Stimulated activated CD4-positive, alpha-beta T cell treated with anti-CD3 and anti-CD28 coated beads, Interleukin-15, amount 100 ng/mL, for 48 hours (primary cell): ENCODE data around the gene CDY2A.
"Not testable (repeated sequence)": the region's sequence is repeated elsewhere in the genome, so short reads cannot be mapped to it uniquely, and the experiment has no call there.

Source experiments
- DNase-seq, 2 donors: peaks; one replicate each; pipeline ENCODE4 v3.0.0-alpha.2; 2020; ENCODE audit warnings: low read depth in 2 of 2

The CDY2A gene, protein sequence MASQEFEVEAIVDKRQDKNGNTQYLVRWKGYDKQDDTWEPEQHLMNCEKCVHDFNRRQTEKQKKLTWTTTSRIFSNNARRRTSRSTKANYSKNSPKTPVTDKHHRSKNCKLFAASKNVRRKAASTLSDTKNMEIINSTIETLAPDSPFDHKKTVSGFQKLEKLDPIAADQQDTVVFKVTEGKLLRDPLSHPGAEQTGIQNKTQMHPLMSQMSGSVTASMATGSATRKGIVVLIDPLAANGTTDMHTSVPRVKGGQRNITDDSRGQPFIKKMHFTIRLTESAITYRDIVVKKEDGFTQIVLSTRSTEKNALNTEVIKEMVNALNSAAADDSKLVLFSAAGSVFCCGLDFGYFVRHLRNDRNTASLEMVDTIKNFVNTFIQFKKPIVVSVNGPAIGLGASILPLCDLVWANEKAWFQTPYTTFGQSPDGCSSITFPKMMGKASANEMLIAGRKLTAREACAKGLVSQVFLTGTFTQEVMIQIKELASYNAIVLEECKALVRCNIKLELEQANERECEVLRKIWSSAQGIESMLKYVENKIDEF

DNA sequence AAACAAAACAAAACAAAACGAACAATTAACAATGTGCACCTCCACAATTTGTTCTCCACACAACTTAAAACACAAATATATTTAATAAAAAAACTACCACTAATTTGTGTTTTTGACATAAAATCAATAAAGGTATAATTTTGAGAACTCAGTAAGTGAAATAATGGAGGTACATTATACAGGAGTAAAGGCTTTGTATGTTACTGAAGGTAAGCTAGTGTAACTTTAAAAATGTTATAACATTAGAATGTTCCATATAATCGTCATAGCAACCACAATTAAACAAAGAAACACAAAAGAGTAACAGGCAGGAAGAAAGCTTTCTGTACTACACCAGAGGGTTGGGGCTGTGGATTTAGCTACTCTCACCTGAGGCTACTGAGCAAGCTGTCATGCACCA lies at the start of gene CDY2A:
Gene CDY2A (plus strand): TSS at position 301 of the 400 bp plus-strand sequence. CDS start 328 bp downstream, outside the sequence.
- not testable (repeated sequence) for DNase-seq

DNA sequence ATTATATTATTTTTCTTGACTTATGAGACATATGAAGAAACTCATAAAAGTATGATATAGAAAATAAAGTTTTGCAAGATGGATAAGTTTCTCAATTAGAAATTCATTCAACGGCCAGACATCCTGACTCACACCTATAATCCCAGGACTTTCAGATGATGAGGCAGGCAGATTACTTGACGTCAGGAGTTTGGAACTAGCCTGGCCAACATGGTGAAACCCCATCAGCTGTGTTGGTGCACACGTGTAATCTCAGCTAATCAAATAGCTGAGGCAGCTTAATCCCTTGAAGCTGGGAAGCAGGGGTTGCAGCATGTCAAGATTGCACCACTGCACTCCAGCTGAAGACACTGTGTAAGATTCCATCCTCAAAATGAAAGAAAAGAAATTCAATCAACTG lies 28.0 kb upstream of the CDY2A start:
- DNase-seq = not testable (repeated sequence)

DNA sequence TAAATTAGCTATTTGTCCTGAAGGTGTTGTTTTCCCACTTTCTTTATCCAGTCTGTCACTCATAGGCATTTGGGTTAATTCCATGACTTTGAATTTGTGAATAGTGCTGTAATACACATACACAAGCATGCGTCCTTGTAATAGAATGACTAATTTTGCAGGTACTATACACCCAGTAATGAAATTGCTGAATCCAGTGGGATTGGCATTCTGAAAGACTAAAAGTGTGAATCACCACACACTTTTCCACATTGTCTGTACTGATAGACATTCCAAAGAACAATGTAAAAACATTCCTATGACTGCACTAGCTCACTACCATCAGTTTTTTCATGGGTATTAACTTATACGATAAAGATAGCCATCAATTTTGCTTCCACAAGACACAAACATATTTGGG lies 27.3 kb upstream of the CDY2A start:
- not testable (repeated sequence) for DNase-seq

DNA sequence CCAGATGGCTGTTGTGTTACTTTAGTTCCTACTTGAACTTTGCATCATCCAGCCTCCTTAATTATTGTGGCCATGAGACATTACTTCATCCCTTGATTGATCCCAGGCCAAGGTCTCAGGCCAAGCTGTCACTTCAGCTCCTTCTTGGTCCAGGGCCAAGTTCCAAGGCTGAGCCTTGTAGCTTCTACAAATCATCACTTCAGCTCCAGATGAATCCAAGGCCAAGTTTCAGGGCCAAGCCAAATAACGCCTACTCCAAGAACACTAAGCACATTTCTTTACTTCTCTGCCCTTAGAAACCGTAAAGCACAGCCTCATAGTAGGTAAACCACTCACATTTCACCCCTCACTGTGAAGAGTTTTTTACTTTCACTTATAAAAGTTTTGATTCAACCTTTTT lies 1.7 kb upstream of the CDY2A start:
- not testable (repeated sequence) for DNase-seq

DNA sequence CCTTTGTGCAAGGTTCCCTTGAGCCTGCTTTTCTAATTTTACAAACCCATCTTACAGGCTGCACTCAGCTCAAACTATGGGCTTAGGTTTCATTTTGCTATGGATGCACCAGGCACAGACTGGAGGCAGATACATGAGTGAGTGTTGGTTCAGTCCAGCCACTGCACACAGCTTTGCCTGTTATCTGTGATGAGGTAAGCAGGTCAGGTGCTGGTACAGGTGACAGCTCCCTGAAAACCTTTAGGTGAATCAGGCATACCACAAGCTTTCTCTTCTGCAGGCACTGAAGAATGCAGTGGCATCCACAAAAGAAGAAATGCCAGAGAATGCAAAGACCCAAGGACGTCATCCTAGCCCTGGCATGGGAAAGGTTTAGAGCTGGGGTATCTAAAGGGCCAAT lies 3.3 kb downstream of the CDY2A start:
- DNase-seq = not testable (repeated sequence)

DNA sequence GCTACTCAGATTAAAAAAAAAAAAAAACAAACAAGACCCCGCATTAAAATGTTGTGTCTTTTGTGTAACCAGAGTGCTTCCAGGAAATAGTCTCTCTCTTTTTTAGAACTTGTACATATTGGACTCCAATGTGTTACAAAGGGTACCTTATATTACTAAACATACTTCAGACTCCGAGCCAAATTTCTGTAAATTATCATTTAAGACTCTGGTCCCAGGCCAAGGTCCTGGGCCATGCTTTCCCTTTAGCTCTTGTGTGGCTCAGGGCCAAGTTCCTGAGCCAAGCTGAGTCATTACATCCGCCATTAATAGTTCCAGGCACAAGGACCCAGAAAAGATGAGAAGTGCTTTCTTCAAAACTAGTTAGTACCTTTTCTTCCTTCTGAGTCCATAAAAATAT lies 4.6 kb downstream of the CDY2A start:
- DNase-seq = not testable (repeated sequence)

DNA sequence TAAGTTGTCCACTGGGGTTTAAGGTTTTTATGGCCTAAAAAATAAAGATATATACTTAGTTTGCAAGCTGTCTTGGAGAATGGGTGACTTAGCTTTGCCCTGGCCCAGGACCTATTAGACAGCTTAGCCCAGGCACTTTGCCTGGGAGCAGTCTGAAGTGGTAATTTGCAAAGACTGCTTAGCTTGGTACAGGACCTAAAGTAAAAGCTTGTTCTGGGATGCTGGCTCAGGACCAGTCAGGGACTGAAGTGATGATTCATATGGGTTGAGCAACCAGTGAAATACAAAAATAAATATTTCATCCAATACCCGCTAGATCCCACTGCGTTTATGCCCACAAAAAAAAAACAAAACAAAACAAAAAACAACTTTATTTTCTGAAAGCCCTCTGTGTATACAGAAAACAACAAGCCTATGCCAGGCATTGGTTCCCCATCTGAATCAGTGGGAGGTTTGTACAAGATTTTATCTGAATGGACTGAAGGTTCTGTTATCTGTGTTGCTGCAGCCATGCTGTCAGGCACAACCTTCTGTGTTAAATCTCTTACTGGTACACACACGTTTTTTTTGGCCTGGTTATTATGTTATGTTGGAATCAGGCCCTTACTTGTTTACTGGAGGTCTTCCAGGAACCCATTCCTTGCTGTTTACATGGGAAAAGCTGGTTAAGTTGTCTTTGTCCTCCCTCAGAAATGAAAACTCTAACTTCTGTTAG lies 8.7 kb downstream of the CDY2A start:
- DNase-seq = not testable (repeated sequence)

DNA sequence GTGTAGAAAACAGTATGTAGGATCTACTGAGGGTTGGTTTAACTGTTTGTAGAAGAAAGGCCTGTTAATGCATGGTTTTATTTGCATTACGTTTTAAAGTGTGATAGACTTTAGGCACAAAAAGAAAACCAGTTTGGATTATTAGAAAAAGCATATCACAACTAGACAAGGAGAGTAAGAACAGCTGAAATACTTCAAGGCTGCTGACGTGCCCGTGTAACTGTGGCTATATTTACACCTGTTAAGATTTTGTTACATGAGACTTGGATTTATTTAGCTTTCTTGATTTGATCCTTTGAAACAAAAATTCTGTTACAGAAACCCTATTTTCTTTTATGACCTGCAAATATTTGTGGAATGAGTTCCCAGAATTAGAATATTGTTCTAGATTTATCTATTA lies 9.3 kb downstream of the CDY2A start:
- DNase-seq = not testable (repeated sequence)

DNA sequence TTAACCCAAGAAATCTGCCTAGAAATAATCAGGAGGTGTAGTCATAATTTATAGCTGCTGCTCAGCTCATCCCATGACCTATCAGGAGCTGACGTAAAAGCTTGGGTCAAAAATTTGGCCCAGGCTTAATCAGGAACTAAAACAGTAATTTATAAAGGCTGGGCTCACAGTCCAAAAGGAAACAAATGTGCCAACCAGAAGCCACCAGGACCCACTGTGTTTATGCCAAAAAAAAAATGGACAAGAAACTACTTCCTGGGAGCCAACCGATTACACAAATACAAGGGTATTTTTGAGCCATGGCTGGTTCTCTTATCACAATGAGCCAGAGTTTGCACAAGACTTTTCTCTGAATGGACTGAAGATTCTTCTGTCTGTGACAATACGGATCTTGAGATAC lies 19.4 kb downstream of the CDY2A start:
- DNase-seq = not testable (repeated sequence)

DNA sequence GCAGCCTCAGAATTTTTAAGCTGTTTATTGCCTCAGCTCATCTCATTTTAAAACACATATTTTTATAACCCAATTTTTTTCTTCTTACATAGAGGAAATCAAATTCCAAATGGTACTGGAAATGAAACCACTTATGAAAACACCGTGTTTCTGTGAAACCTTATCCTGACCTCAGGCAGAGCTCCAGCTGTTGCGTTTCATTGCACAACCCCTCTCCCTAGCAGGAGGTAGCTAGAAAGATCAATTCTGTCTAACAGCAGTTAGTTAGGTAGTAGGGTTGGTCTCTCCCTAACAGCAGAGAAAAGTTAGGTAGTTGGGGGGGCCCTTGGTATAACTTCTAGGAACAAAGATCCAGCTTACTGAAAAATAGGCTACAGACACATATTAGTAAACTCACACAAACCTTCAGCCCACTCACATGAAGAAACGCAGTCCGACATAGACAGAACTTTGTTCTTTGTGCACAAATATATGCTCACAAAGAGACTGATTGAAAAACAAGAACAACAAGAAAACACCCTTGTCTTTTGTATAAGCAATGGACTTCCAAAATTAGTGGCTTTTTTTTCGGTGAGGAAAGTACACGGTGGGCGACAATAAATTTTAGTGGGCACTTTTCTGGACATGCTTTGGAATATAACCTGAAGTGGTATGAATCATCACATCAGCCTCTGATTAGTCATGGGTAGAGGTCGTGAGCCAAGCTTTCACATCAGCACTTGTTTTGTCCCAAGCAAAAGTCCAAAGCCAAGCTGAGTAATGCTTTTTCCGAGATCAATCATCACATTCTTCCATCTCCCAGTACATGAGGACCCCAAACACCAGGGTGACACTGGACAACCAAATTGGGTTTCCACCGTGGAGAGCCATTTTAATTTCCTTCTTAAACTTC lies 22.8 kb downstream of the CDY2A start:
- not testable (repeated sequence) for DNase-seq

DNA sequence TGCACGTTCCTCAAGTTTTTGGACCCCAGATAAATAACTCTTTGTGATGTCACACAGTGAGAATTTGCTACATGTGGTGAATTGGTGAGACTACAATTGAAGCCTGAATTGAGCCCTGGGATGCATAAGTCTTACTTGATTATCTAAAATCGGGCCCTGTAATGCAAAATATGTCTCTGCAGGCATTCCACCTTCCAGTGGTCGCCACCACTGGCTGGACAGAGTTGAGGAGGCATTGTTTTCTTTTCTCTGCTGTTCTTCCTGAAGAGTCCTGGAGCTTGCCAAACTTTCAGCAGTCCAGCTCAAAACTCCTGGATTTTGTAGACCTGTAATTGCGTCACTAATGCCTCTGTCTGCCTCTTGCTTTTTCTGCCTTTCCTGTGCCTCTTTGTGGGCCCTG lies 23.5 kb downstream of the CDY2A start:
- not testable (repeated sequence) for DNase-seq

DNA sequence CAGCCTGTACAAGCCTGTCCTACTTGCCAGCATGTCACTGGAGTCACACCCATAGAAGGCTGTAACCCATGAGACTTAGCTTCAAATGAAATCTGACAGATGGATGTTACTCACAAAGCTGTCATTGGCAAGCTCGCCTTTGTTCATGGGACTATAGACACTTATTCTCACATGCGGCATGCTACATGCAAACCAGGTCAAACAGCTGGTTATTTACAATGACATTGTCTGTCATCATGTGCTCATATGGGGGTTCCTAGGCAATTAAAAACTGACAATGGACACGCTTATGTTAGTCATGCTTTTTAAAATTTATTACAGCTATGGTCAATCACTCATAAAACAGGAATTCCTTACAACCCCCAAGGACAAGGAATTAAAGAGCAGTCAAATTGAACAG lies 30.9 kb downstream of the CDY2A start:
- DNase-seq = not testable (repeated sequence)

DNA sequence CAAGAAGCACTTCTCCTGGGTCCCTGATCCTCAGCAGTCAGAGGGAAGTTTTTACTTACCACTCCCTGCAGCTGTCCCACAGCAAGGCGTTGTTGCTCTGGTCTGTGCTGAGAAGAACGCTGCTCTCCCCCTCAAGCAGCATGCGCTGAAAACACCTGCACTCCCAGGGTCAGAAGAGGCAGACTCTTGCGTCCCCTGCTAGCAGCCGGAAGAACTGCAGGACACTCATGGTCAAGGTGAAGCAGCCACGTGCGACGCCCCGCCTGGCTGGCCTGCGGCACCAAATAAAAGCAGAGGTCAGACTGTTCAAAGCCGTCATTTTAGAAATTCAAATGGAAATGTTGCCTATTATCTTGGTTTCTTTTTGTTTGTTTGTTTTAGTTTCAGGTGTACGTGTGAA lies 47.9 kb downstream of the CDY2A start:
- DNase-seq = not testable (repeated sequence)
